DMS114 treated with DMSO at 0.1 percent for 48 hours (cell line): ENCODE measurements around the gene COBLL1.
A peak's percentile ranks its signal among the peaks of the same experiment; 100 is the strongest.

Experiments
- DNase-seq: peaks from one replicate; lab custom pipeline; 2025; ENCODE audit not compliant: unreplicated experiment; lab: John Stamatoyannopoulos, UW

Gene COBLL1

DNA sequence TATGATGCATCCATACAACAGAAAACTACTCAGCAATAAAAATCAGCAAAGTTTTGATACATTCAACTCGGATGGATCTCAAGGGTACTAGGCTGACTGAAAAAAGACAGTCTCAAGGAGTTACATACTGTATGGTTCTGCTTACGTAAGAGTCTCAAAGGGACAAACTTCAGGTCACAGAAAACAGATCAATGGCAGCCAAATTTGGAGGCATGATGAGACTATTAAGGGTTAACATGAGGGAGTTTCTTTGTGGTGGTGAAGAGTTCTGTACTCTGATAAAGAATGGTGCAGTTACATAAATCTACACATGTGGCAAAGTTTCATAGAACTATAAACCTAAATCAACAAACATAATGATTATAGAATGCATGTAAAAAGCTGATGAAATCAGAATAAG is 81.4 kb downstream of the COBLL1 start:
- no peak for DNase-seq

DNA sequence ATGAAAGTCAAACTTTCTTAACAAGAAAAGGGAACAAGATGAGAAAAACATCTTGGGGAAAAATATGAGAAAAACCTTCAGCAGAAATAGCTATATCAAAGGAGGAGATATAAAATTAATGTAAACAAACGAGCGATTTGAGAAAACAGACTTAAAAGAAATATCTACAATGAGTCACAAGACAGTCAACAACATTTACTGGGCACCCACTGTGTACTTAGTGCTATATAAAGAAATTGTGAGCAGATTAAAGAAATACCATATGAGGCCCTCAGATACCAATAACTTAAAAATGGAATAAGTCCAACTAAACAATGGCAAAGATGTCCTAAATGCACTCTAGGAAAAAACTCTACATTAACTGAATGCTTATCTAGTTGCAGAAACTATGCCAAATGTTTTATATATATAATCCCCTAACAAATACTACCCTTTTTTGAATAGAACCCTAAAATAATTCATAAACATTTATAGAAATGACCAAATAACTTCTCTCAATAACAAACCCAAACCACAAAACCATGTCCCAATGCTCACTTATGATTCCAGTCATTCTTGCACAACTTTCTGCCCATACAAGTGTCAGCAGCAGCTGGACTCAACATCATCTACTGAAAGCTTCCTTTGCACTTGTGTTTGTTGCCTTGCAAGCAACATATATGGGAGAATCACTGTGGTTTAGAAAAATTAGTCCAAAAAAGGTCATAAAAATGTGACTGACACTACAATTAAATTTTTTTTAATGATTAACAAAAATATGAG is 83.5 kb downstream of the COBLL1 start:
- DNase-seq = no peak

DNA sequence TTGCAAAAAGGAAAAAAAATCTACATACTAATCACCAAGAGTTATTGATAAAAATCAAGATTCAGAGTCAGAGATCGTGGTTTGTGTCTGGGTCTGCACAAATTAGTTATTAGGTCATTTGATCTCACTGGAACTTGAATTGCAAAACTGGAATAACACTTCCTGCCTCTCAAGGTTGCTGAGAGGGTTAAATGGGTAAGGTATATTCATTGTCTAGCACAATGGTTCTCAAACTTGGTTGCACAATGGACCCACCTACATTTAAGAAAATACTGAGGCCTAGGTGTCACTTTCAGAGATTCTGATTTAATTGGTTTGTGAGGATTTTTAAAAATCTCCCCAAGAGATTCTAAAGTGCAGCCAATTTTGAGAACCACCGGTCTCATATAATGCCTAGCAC is 84.8 kb downstream of the COBLL1 start:
- DNase-seq = no peak

DNA sequence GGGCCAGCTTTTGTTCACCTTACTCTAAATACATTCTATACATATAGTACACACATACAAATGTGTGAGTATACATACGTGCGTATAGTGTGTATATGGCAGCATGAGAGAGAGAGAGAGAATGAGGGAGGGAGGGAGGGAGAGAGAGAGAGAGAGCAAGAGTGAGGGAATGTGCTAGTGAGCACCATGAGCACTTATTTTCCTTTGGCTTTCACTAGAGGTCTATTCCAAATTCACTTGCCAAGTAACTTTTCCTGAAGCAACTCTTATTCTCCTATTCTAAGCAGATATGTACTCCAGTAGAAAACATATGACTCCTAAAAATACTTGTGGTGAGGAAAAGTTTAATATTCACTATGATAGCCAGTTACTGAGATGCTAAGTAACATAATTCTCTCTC is 85.7 kb downstream of the COBLL1 start:
- no peak for DNase-seq

DNA sequence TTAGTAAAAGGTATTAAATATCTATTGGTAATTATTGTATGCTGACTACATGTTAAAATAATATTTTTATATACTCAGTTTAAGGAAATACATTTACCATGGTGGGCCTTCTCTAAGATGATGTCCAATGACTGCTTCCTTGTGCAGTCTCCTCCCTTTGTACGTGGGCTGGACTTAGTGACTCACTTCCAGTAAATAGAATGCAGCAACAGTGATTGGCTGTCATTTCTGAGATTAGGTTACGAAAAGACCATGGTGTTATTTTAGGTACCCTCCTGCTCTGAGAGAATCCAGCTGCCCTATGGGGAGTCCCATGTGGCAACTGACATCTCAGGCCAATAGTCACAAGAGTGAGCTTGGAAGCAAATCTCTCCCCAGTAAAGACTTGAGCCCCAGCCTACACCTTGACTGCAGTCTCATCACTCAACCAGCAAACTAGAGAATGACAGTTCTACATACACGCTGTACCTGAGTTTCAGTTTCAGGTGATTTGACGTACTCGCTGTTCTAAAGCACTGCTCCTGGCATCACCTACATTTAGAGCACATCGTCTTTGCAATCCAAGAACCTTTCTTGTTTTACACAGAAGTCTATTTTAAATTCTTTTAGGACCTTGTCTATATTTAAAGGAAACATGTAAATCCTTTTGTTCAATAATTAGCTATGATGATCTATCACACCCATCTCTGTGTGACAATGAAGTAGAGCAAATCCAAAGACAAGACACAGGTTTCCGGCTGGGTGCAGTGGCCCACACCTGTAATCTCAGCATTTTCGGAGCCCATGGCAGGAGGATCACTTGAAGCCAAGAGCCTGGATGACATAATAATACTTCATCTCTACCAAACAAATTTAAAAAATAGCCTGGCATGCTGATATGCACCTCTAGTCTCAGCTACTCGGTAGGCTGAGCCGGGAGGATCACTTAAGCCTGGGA is 87.2 kb downstream of the COBLL1 start:
- DNase-seq = no peak

DNA sequence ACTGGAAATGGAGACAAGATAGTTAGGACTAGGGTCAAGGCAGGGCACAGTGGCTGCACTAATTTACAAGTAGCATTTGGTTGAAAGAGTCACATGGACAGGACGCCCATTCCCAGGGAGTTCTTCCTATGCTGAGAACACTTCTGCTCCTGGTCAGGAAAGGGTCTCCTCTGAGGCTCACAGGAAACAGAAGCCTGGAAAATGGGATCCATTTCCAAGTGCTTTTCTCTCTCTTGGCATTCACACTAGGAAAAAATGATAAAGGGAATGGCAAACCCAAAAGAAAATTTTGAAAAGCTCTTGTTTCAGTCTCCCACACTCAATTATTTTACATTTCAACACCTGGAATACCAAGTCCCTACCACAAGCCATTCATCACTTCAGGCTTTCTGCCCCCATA is 88.7 kb downstream of the COBLL1 start:
- DNase-seq = no peak

DNA sequence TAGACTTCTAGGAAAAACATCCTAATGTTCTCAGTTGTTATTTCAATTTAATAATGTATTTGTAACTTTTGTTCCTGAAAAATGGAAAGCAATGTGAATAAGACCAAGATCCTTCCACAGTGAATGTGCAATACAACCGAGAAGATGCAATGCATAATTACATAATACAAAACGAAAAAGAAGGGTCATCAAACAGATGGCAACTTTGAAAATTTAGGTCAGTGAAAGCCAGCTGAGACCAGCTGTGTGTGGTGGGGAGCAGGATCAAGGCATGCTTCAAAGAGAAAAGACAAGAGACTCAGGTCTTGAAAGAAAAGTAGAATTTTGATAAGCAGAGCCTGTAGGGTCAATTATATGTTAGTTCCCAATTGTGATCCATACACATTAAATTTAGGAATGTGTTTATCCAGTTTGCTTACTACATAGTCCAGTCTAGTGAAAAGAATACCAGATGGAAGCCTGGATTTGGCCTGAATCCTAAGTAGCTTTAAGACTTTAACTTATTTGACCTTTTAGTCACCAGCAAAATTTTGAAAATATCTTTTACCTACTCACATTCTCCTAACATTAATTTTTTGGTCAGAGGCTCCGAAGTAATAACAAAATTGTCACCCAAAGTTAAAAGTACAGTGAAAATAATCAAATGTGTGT is 93.7 kb downstream of the COBLL1 start:
- DNase-seq = no peak

DNA sequence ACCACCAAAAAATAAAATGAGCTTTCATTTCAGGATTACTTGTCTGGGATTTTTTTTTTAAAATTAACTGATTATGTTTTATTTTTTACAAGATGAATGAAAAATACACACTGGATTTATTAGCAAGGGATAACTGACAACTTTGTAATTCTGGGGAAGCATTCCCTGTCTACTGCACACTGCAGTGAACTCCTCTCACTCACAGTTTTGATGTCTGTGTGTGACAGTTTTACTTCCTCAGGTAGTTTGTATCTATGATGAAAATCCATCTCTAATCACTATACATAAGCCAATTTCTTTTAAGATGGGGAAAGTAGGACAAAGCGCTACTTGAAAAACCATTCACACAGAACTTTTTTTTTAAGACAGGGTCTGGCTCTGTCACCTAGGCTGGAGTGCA is 94.5 kb downstream of the COBLL1 start:
- no peak for DNase-seq

DNA sequence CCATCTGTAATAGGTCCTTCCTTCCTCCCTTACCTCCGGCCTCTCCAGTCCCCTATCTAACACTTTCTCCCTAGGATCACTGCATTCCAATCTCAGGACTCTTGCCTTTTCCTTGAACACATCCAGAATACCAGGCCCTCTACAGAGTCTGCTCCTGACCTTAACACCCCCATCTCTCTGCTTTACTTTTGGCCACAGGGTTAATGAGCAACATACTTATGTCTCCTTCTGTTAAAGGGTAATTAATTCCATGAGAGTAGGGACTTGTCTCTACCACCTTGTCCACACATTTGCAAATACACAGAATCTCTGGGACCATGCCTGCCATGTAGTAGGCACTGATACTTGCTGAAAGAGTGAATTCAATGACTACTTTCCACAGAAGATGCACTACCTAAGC is 94.9 kb downstream of the COBLL1 start:
- DNase-seq = no peak

DNA sequence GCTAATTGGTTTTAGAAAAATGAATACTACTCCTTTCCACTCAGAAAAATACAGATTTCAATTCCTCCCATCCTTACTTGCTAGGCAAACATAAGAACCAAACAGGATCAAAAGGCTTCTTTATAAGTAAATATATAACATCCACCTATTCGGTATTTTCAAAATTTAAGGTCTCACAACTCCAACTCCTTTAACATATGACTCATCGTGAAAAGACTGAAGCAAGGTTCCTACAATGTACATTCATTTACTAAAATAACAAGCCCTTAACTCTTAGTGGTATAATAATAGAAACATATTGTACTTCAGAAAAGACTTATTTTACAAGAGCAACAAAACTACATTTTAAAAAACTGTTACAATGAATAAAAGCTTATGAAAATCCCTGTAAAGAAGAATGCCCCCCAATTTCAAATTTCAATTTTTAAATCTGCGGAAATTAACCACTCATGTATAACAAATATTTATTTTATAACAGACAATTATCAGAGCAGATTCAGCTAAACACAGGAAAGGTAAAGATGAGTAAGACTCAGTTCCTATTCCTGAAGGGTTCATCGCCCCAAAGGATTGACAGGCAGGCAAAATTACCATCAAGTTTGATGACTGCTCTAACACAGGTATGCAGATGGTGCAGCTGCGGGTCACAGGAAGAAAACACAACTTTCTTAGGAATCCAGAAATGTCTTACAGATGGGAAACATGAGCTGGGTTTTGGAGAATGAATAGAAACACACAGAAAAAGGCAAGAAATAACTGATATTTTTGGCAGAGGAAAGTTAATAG is 96.4 kb downstream of the COBLL1 start:
- DNase-seq = no peak

DNA sequence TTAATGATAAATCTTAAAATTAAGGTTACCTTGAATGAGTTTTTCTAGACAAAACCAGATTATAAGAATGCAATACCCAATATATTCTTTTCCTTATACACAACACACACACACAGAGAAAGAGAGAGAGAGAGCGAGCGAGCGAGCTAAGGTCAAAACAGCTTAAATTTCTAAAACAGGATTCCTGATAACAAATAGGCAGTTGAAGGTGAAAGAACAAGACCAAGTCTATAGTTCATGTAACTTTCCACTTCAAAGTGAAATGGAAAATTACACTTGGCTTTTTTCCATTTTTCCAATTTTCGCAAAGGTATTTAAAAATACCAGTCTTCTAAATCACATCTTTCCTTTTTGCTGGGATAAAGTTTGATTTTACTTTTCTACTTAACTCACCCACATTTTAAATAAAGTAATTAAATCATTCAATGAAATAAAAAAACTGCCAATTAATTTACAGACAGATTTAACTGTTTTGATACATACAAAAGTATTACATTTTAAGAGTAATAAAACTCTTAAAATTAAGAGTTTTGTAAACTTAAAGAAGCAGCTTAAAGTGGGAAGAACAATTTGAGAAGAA is 98.8 kb downstream of the COBLL1 start:
- no peak for DNase-seq

DNA sequence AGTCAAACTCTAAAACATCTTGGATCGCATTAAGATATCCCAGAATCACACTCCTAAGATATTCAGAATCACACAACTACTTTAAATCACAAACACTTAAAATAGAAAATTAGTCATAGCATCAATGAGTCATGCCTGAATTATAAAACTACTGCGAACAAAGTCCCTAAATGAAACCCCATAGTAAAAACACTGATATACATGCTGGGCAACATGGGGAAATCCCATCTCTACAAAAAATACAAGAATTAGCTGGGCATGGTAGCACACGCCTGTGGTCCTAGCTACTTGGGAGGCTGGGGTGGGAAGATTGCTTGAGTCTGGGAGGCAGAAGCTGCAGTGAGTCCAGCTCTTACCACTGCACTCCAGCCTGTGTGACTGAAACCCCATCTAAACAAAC is 101.7 kb downstream of the COBLL1 start:
- no peak for DNase-seq

DNA sequence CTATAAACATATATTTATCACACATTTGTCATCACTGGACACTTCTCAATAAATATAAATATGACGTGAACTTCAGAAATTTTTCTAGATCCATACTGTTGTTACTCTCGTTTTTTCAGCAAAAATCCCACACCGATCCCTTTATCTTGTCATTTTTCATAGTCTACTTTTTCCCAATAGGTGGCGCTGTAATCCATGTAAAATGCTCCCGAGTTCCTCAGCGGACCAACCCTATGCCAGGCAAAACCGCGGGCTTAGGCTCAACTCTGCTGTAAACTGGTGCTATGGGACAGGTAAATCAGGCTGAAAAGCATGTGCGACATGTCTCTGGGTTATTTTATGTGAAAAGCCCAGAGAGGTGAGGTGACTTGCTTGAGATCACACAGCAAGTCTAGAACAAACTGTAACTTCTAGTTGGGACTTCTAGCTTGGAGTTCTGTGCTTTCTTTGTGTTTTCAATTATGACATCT is 104.0 kb downstream of the COBLL1 start:
- DNase-seq = peak; percentile 18

DNA sequence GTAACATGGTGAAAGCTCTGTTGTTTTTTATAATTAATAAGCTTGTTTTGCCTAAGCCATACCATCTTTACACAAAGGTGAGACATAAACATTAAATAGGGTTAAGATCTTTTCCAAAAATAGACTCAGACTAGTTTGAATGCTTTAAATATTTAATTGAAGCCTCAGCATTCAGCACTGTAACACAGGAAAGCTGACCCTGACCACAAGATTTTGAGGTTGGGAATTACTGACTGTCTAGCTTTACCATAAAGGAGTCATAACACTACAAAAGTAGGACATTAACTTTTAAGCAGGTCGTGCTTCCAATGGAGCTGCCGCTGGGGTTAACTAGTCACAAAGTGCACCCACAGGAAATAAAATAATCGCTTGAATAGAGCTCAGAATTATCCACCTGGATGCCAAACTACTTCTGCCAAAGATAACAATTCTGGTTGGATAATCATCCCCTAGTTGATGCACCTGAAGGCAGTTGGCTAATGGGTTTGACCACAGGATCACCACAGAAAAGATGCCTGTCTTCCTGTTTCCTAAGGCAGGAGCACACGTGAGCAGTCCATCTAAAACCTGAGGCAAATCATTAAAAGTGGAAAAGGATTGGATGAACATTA is 106.2 kb downstream of the COBLL1 start:
- DNase-seq = no peak

DNA sequence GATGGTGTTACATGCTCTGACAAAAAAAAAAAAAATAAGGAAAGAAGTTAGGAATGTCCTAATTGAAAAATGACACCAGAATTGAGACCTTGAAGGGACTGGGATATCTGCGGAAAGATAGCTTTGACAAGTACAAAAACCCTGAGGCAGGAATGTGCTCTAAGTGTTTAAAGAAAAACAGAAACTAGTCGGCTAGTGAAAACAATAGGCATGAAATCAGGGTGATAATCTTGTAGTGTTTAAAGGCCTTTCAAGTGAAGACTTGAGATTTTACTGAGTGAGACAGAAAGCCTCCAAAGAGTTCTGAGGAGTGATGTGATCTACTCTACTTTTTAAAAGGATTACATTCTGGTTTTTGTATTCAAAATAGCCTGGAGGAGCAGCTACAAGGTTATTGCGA is 107.4 kb downstream of the COBLL1 start:
- DNase-seq = no peak

DNA sequence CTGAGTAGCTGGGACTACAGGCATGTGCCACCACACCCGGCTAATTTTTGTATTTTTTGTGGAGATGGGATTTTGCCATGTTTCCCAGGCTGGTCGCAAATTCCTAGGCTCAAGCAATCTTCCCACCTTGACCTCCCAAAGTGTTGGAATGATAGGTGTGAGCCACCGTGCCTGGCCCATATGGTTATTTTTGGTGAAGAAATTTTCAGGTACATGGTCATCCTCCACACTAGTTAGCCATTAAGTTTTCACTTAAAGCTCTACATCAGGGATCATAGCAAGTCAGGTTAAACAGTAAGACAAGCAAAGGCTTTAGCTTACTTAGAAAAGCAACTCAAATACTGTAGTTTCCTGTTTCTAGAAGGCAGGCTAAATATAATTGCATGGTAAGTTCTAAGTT is 116.1 kb downstream of the COBLL1 start:
- DNase-seq = no peak

DNA sequence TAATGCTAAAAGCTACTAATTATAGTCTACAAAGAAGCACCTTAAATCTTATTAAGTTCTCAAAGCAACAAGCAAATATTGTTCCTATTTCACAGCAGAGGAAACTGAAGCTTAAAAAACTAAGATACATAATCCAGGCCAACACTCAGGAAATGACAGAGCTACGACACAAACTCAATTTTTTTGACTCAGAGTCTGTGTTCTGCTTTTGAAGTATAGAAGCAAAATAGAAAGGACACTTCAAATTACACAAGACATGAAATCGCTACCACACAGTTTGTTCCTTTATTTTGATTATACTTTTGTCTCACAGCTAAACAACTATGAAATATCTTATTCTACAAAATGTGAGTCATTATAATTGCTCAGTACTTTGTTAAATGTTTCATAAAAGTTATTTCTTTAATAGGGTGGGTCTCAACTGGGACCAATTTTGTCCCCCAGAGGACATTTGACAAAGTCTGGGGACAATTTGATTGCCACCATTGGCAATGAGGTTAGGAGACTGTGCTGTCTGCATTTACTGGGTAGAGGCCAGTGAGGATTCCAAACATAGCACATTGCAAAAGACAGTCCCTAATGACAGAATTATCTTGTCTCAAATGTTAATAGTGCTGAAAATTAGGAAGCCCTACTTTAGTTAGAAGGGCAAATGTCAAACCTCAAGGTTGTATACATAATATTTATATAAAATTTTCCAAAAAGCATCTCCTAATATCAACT is 118.8 kb downstream of the COBLL1 start:
- DNase-seq = no peak

DNA sequence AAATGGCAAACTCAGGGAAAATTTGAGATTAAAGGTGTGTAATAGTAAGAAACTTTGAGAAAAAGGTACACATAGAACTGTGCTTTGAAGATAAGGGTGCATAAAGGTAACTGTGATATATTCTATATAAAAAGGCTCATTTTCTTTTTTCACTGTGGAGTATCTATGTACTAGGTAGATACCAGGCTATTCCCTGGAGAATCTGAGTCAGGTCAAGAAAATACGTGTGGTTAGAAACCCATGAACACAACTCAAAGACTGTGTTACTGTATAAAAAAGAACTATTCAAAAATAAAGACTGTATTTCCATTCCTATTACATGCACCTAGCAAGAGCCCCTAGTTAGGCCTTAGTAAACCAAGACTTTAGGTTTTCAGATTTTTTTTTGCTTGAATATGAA is 120.2 kb downstream of the COBLL1 start:
- no peak for DNase-seq
